Left lung (tissue), 10 donors: ENCODE data around the gene TNFAIP8L1. TPM values are rescaled to one million over a fixed set of nuclear protein-coding genes. Genes with fewer than 3 reads are reported as not detected.

Experiments
- ATAC-seq: fragments of 200-7000 bp; cut with Tn5 transposase; one replicate; pipeline ENCODE4 v1.9.1; 2020; ENCODE audit warnings: moderate library complexity
- DNase-seq, 4 donors: peaks; one replicate each; pipeline ENCODE4 v3.0.0-alpha.2; 2013 to 2020
- H3K27ac ChIP-seq, 2 donors: fragments of 200-600 bp; sonication (generic) in 1 of 2; one replicate each; pipeline versions ENCODE4 v1.5.0 to v1.8.0; 2020 to 2021
- H3K27me3 ChIP-seq, 2 donors: fragments of 200-600 bp; sonication (generic) in 1 of 2; one replicate each; pipeline versions ENCODE4 v1.5.0 to v1.8.0; 2020 to 2021
- H3K36me3 ChIP-seq, 2 donors: fragments of 200-600 bp; sonication (generic) in 1 of 2; one replicate each; pipeline versions ENCODE4 v1.5.0 to v1.8.0; 2020 to 2021
- H3K4me1 ChIP-seq, 2 donors: fragments of 200-600 bp; one replicate each; pipeline ENCODE4 v1.8.0; 2021
- H3K4me3 ChIP-seq, 2 donors: fragments of 200-600 bp; sonication (generic) in 1 of 2; one replicate each; pipeline versions ENCODE4 v1.5.0 to v1.8.0; 2020 to 2021; ENCODE audit warnings: mild to moderate bottlenecking in 1 of 2
- H3K9me3 ChIP-seq, 2 donors: fragments of 200-600 bp; sonication (generic) in 1 of 2; one replicate each; pipeline versions ENCODE4 v1.5.0 to v1.8.0; 2020 to 2021
- CTCF ChIP-seq, 2 donors: fragments of 200-600 bp; sonication (generic) in 1 of 2; IDR thresholded peaks; one replicate each; pipeline versions ENCODE4 v1.5.0 to v1.8.0; 2021; ENCODE audit warnings: antibody characterized with exemption in 2 of 2
- intact Hi-C, 2 donors: fragments of 100-400 bp; cut with DNase I; formaldehyde crosslinking; loops; one replicate each; pipeline versions ENCODE4 v1.11.2 to v1.14.2; 2022
- polyA plus RNA-seq, 6 donors: library from polyadenylated mRNA; unstranded; fragments of 120-200 nt; gene quantifications; one replicate each; pipeline ENCODE4 v1.2.1, GENCODE V29; 2013; ENCODE audit not compliant: insufficient read length in 6 of 6
- total RNA-seq, 2 donors: library from RNA; stranded (reverse); fragmentation: NEBNext Ultra II Directional; extraction: Animal tissue kit (Norgen Biotek cat#: 25700); gene quantifications; one replicate each; pipeline ENCODE4 v1.2.1, GENCODE V29; 2021
- donor health status: DM: no; HTN: yes; CAD: no.
- donor health status: DM: no; HTN: no; CAD: no.

Gene TNFAIP8L1
- total and polyA plus RNA-seq, 8 donors: 5.9 to 17.9 (median 15.9) TPM

GRCh38 chr19:4660993-4661392, 21.7 kb downstream of the TNFAIP8L1 start:
- Histone ChIP-seq H3K27me3 (no peaks in the 10 kb centered on the region), H3K4me1 (no peaks in the 10 kb centered on the region), H3K27ac (no peak overlapping the region), H3K36me3 (peaks cover 0 to 93% of the 10 kb centered on the region in 2 donors), H3K4me3 (no peak overlapping the region), H3K9me3 (no peaks in the 10 kb centered on the region)
- ATAC-seq (no peak), DNase-seq (no peak)
- intact Hi-C loops: no loop called here
- TF ChIP-seq CTCF (IDR thresholded peaks at IDR 0.05): no peak

GRCh38 chr19:4662020-4662695, 22.8 kb downstream of the TNFAIP8L1 start:
- no peaks in the 10 kb centered on the region for H3K9me3 ChIP-seq
- intact Hi-C loops: no loop called here
- H3K4me3 ChIP-seq: no peak overlapping the region
- ATAC-seq (no peak), DNase-seq (no peak)
- peaks cover 0 to 7% of the 10 kb centered on the region in 2 donors for H3K4me1 ChIP-seq
- no peak overlapping the region for H3K27ac ChIP-seq
- no peak for TF ChIP-seq CTCF (IDR thresholded peaks at IDR 0.05)
- H3K36me3 ChIP-seq: peaks cover 0 to 93% of the 10 kb centered on the region in 2 donors
- no peaks in the 10 kb centered on the region for H3K27me3 ChIP-seq

GRCh38 chr19:4662812-4663211, 23.5 kb downstream of the TNFAIP8L1 start:
- H3K36me3 ChIP-seq: peaks cover 0 to 93% of the 10 kb centered on the region in 2 donors
- no peak for TF ChIP-seq CTCF (IDR thresholded peaks at IDR 0.05)
- H3K4me3 ChIP-seq: no peak overlapping the region
- peaks cover 0 to 14% of the 10 kb centered on the region in 2 donors for H3K4me1 ChIP-seq
- no peak for DNase-seq
- no peaks in the 10 kb centered on the region for H3K9me3 ChIP-seq
- H3K27me3 ChIP-seq: no peaks in the 10 kb centered on the region
- intact Hi-C loops: no loop called here
- no peak for ATAC-seq
- no peak overlapping the region for H3K27ac ChIP-seq

- peaks cover 10 to 30% of the 10 kb centered on the region in 2 donors for H3K4me1 ChIP-seq
- no peaks in the 10 kb centered on the region for H3K9me3 ChIP-seq
- H3K27ac ChIP-seq: no peak overlapping the region
- no peak overlapping the region for H3K4me3 ChIP-seq
- TF ChIP-seq CTCF (IDR thresholded peaks at IDR 0.05): no peak
- H3K27me3 ChIP-seq: no peaks in the 10 kb centered on the region
- intact Hi-C loops: no loop called here
- ATAC-seq (no peak), DNase-seq (no peak)
- peaks cover 0 to 85% of the 10 kb centered on the region in 2 donors for H3K36me3 ChIP-seq
Measured at GRCh38 chr19:4664642-4665041, 25.3 kb downstream of the TNFAIP8L1 start.

GRCh38 chr19:4669723-4670480, 30.6 kb downstream of the TNFAIP8L1 start, which contains the start of gene MYDGF:
Gene MYDGF, minus strand, starts transcription at chr19:4670342. Its CDS starts 8 bp downstream, at chr19:4670334.
- Histone ChIP-seq H3K27ac (peak within 1 kb of the TSS; percentile 39 to 69), H3K9me3 (no peaks in the 10 kb centered on the region), H3K36me3 (peaks cover 0 to 43% of the 10 kb centered on the region in 2 donors), H3K4me1 (peaks cover 10 to 34% of the 10 kb centered on the region in 2 donors), H3K4me3 (peak within 1 kb of the TSS; percentile 87 to 93), H3K27me3 (no peaks in the 10 kb centered on the region)
- no peak for TF ChIP-seq CTCF (IDR thresholded peaks at IDR 0.05)
- intact Hi-C loops: no loop called here
- peak; percentile 99 for ATAC-seq
- DNase-seq: peak; percentile 72 to 98 (median 92)
